Tibial nerve (tissue), 4 donors: ENCODE results near the gene SORCS2. TPM values are rescaled to one million over a fixed set of nuclear protein-coding genes. Genes with fewer than 3 reads are reported as not detected.

Source experiments
- DNase-seq, 2 donors: peaks; one replicate each; pipeline ENCODE4 v3.0.0-alpha.2; 2019; ENCODE audit warnings: low spot score in 2 of 2
- H3K27ac ChIP-seq, 4 donors: fragments of 200-600 bp; sonication (generic) in 3 of 4; one replicate each; pipeline ENCODE4 v1.5.1; 2017 to 2019; ENCODE audit warnings: mild to moderate bottlenecking in 1 of 4
- H3K27me3 ChIP-seq, 2 donors: fragments of 200-600 bp; sonication (generic) in 1 of 2; one replicate each; pipeline versions ENCODE4 v1.5.1 to v1.6.0; 2017 to 2019
- H3K36me3 ChIP-seq, 3 donors: fragments of 200-600 bp; sonication (generic); one replicate each; pipeline ENCODE4 v1.5.1; 2018 to 2019
- H3K4me1 ChIP-seq, 4 donors: fragments of 200-600 bp; sonication (generic) in 3 of 4; one replicate each; pipeline ENCODE4 v1.5.1; 2017 to 2019
- H3K4me3 ChIP-seq, 4 donors: fragments of 200-600 bp; sonication (generic) in 3 of 4; one replicate each; pipeline ENCODE4 v1.5.1; 2017 to 2019; ENCODE audit warnings: mild to moderate bottlenecking in 1 of 4, moderate library complexity in 1 of 4
- H3K9me3 ChIP-seq, 4 donors: fragments of 200-600 bp; sonication (generic) in 3 of 4; one replicate each; pipeline ENCODE4 v1.5.1; 2017 to 2019
- EP300 ChIP-seq, 2 donors: sonication (generic); formaldehyde crosslinking; IDR thresholded peaks; one replicate each; pipeline ENCODE4 v1.6.1; 2017; ENCODE audit warnings: antibody characterized with exemption in 2 of 2, mild to moderate bottlenecking in 1 of 2
- POLR2A ChIP-seq, 2 donors: fragments of 450-650 bp; IDR thresholded peaks; one replicate each; pipeline ENCODE4 v1.6.1; 2017; ENCODE audit warnings: antibody characterized with exemption in 2 of 2, mild to moderate bottlenecking in 2 of 2, moderate library complexity in 2 of 2
- WGBS, 2 donors: methylation state at CpG; one replicate each; pipeline ENCODE4 v1.1.5; 2018; 5-methylcytosine and 5-hydroxymethylcytosine counted together
- total RNA-seq, 4 donors: library from RNA; depleted of rRNA; stranded (reverse); fragments of >200 nt; gene quantifications; one replicate each; pipeline ENCODE4 v1.1.0, GENCODE V29; 2016
- TF ChIP-seq, protein P1 (sequence below), 5 experiments: fragments of 200-600 bp in 3 of 5; fragments of 450-650 bp in 2 of 5; sonication (generic) in 3 of 5; IDR thresholded peaks; one replicate each; pipeline ENCODE4 v1.5.1; 2016 to 2019; ENCODE audit warnings: antibody characterized with exemption in 5 of 5, mild to moderate bottlenecking in 3 of 5, moderate library complexity in 2 of 5

The SORCS2 gene
- total RNA-seq, 4 donors from 2014 or later, result 15.6 to 48.9 (median 38.3) TPM

DNA sequence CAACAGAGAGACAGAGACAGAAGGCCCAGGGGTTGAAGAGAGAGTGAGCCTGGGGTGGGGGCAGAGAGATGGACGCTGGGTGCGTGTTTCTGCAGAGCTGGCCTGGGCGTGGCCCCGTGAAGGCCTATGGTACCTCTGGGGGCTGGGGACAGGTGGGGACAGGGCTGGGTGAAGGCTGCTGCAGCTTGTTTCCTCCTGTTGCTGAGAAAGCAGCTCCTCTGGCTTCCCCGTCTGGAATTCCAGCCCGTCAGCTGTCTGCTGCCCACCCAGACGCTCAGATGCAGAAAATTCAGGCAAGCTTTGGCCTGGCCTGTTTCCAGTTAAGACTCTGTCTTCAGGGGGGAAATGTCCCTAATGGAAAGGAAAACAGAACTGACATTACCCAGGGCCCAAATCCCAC, 319.2 kb downstream of the SORCS2 start:
- WGBS, 2 donors, result 54 to 55% methylated on average over 7 of the region's 7 CpGs
- no peak overlapping the region for H3K27ac ChIP-seq
- TF ChIP-seq POLR2A (IDR thresholded peaks at IDR 0.05) (no peak), EP300 (IDR thresholded peaks at IDR 0.05) (no peak)
- TF ChIP-seq, protein P1, sequence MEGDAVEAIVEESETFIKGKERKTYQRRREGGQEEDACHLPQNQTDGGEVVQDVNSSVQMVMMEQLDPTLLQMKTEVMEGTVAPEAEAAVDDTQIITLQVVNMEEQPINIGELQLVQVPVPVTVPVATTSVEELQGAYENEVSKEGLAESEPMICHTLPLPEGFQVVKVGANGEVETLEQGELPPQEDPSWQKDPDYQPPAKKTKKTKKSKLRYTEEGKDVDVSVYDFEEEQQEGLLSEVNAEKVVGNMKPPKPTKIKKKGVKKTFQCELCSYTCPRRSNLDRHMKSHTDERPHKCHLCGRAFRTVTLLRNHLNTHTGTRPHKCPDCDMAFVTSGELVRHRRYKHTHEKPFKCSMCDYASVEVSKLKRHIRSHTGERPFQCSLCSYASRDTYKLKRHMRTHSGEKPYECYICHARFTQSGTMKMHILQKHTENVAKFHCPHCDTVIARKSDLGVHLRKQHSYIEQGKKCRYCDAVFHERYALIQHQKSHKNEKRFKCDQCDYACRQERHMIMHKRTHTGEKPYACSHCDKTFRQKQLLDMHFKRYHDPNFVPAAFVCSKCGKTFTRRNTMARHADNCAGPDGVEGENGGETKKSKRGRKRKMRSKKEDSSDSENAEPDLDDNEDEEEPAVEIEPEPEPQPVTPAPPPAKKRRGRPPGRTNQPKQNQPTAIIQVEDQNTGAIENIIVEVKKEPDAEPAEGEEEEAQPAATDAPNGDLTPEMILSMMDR (IDR thresholded peaks at IDR 0.05), result no peak
- H3K9me3 ChIP-seq, result no peaks in the 10 kb centered on the region
- H3K4me1 ChIP-seq, result peaks cover 0 to 44% (median 3%) of the 10 kb centered on the region in 4 donors
- DNase-seq, result no peak
- H3K4me3 ChIP-seq, result no peak overlapping the region
- no peaks in the 10 kb centered on the region for H3K27me3 ChIP-seq
- H3K36me3 ChIP-seq, result no peaks in the 10 kb centered on the region

DNA sequence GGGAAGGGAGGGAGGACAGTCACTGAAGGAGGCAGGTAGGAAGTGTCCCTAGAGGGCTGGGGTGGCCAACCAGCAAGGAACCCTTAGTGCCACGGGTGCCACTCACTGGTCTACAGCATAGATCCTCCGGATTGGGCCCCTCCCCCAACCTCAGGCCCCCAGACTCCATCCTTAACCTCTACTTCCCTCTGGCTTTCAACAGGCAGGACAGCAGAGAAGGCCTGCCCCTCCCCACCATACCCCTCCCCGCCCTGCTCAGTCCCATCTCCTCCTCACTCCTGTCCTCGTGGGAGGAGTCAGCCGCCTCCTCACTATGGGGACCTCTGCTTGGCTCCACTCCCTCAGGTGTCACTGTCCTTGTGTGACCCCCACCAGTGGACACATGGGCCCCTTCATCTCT, 320.1 kb downstream of the SORCS2 start:
- WGBS, 2 donors, result 60 to 75% methylated on average over 5 of the region's 5 CpGs
- H3K4me3 ChIP-seq, result no peak overlapping the region
- no peaks in the 10 kb centered on the region for H3K36me3 ChIP-seq
- TF ChIP-seq EP300 (IDR thresholded peaks at IDR 0.05) (no peak), POLR2A (IDR thresholded peaks at IDR 0.05) (no peak)
- TF ChIP-seq, protein P1 (IDR thresholded peaks at IDR 0.05), result no peak
- H3K4me1 ChIP-seq, result peaks cover 0 to 48% (median 3%) of the 10 kb centered on the region in 4 donors
- no peak for DNase-seq
- H3K27me3 ChIP-seq, result no peaks in the 10 kb centered on the region
- H3K27ac ChIP-seq, result peak overlapping the region in 2 of 4 donors; percentile 39 to 43
- H3K9me3 ChIP-seq, result no peaks in the 10 kb centered on the region

DNA sequence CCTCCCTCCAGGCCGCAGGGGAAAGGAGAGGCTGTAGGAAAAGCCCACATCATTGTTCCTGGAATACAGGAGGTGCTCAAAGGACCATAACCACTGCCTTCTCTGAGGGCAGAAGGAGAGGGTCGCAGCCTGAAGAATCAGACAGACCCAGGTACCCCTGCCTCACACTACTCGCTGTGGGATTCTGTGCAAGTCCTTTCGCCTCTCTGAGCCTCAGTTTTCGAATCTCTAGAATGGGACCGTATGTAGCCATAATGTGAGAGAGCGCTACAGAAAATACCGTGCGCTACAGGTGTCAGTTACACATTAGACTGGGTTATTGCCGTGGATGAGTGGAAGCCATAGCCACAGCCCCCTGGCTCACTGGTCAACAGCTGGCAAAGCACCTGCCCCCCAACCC, 320.6 kb downstream of the SORCS2 start:
- 88 to 92% methylated on average over 10 of the region's 10 CpGs for WGBS, 2 donors
- peak overlapping the region in 2 of 4 donors; percentile 39 to 43 for H3K27ac ChIP-seq
- H3K27me3 ChIP-seq, result no peaks in the 10 kb centered on the region
- DNase-seq, result no peak
- H3K36me3 ChIP-seq, result no peaks in the 10 kb centered on the region
- peaks cover 0 to 43% (median 3%) of the 10 kb centered on the region in 4 donors for H3K4me1 ChIP-seq
- no peaks in the 10 kb centered on the region for H3K9me3 ChIP-seq
- no peak overlapping the region for H3K4me3 ChIP-seq
- TF ChIP-seq POLR2A (IDR thresholded peaks at IDR 0.05) (no peak), EP300 (IDR thresholded peaks at IDR 0.05) (no peak)
- TF ChIP-seq, protein P1 (IDR thresholded peaks at IDR 0.05), result no peak

DNA sequence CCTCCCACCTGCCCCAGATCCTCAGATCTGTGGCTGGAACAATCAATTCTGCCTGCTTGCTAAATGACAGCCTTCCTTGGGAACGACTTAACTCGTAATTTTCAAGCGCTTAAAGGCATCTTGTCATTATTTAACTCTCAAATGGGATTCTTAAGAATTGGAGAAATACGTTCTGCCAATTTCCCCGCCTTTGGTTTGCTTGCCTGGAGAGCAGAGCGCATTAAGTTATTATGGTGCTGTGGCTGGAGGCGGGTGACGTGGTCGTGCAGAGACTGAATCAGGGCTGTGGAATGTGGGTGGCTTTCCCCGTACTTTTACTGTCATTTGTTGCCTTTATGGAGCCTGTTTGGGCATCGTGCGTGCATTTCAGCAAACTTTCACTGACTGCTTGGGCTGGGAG, 321.3 kb downstream of the SORCS2 start:
- Histone ChIP-seq H3K4me3 (no peak overlapping the region), H3K36me3 (no peaks in the 10 kb centered on the region), H3K27me3 (no peaks in the 10 kb centered on the region), H3K4me1 (peaks cover 0 to 43% (median 3%) of the 10 kb centered on the region in 4 donors), H3K27ac (peak overlapping the region in 2 of 4 donors; percentile 43 to 44), H3K9me3 (no peaks in the 10 kb centered on the region)
- TF ChIP-seq EP300 (IDR thresholded peaks at IDR 0.05) (no peak), POLR2A (IDR thresholded peaks at IDR 0.05) (no peak)
- TF ChIP-seq, protein P1 (IDR thresholded peaks at IDR 0.05), result no peak
- WGBS, 2 donors, result 57 to 64% methylated on average over 12 of the region's 12 CpGs
- no peak for DNase-seq

DNA sequence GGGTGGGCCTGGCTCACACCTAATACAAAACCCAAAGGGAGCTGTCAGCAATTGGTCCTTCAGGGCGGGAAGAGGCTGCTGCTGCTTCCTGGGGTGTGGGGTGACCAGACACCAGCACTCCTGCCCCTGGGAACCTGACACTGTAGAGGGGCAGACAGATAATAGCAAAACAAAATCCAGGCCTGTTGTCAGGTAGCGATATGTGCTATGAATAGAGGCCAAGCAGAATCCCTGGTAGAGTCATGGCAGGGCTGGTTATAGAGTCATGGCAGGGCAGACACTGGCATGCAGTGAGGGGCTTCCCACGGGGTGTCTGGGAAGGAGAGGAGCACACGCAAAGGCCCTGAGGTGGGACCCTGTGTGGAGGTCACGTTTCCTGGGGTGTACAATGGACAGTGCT, 321.9 kb downstream of the SORCS2 start:
- H3K9me3 ChIP-seq, result no peaks in the 10 kb centered on the region
- TF ChIP-seq POLR2A (IDR thresholded peaks at IDR 0.05) (no peak), EP300 (IDR thresholded peaks at IDR 0.05) (no peak)
- TF ChIP-seq, protein P1 (IDR thresholded peaks at IDR 0.05), result no peak
- 90 to 93% methylated on average over 5 of the region's 5 CpGs for WGBS, 2 donors
- no peak for DNase-seq
- peak overlapping the region in 1 of 4 donors; percentile 44 for H3K27ac ChIP-seq
- H3K27me3 ChIP-seq, result no peaks in the 10 kb centered on the region
- H3K4me1 ChIP-seq, result peaks cover 0 to 44% (median 3%) of the 10 kb centered on the region in 4 donors
- H3K4me3 ChIP-seq, result no peak overlapping the region
- no peaks in the 10 kb centered on the region for H3K36me3 ChIP-seq
